SU-DHL-6 (cell line): ENCODE measurements around the gene NUTM2E.
"Not testable (repeated sequence)": the region's sequence is repeated elsewhere in the genome, so short reads cannot be mapped to it uniquely, and the experiment has no call there.

ENCODE experiments used
- H2AFZ ChIP-seq: fragments of 200-600 bp; sonication (generic); 2 replicates; pipeline ENCODE4 v1.6.1; 2014; ENCODE audit warnings: low read depth, mild to moderate bottlenecking, moderate library complexity, mixed read lengths, antibody characterized with exemption, low read length; ENCODE audit not compliant: severe bottlenecking
- H3F3A ChIP-seq: fragments of 200-600 bp; shearing (Covaris generic); 2 replicates; pipeline ENCODE4 v1.6.0; 2016; ENCODE audit warnings: antibody characterized with exemption, mild to moderate bottlenecking; ENCODE audit not compliant: insufficient read depth
- H3K27ac ChIP-seq: fragments of 200-600 bp; sonication (generic); 2 replicates; pipeline ENCODE4 v1.5.1; 2016; ENCODE audit warnings: low read depth, mild to moderate bottlenecking, low read length, moderate library complexity, mixed read lengths
- H3K27me3 ChIP-seq: fragments of 200-600 bp; sonication (generic), shearing (Covaris generic); 2 replicates; pipeline ENCODE4 v1.6.0; 2014; ENCODE audit warnings: mild to moderate bottlenecking, low read length
- H3K36me3 ChIP-seq: fragments of 200-600 bp; sonication (generic); 2 replicates; pipeline ENCODE4 v1.6.1; 2014; ENCODE audit warnings: mild to moderate bottlenecking, low read length, mixed read lengths
- H3K4me2 ChIP-seq: fragments of 300-600, 200-600 bp; shearing (Covaris generic), sonication (generic); 2 replicates; pipeline ENCODE4 v1.6.0; 2014; ENCODE audit warnings: low read length, low read depth, mild to moderate bottlenecking; ENCODE audit not compliant: poor library complexity, severe bottlenecking
- H3K4me3 ChIP-seq: fragments of 200-600 bp; sonication (generic); 2 replicates; pipeline ENCODE4 v1.5.1; 2014; ENCODE audit warnings: antibody characterized with exemption, low read length, mild to moderate bottlenecking, mixed read lengths; ENCODE audit not compliant: insufficient read depth, poor library complexity, severe bottlenecking
- H3K79me2 ChIP-seq: fragments of 200-600 bp; sonication (generic); 2 replicates; pipeline ENCODE4 v1.6.1; 2014; ENCODE audit warnings: mild to moderate bottlenecking, low read length, moderate library complexity; ENCODE audit not compliant: insufficient read depth
- H3K9ac ChIP-seq: fragments of 200-600 bp; sonication (generic); 2 replicates; pipeline ENCODE4 v1.7.0; 2014; ENCODE audit warnings: mild to moderate bottlenecking, low read length
- H3K9me2 ChIP-seq: fragments of 200-600 bp; sonication (generic); replicated peaks from 2 replicates; pipeline ENCODE4 v1.6.1; 2014; ENCODE audit warnings: low read length; ENCODE audit not compliant: insufficient read depth
- H3K9me3 ChIP-seq: fragments of 200-600 bp; sonication (generic); 2 replicates; pipeline ENCODE4 v1.6.1; 2014; ENCODE audit warnings: low read length, mixed read lengths; ENCODE audit not compliant: insufficient read depth
- H4K20me1 ChIP-seq: fragments of 200-600 bp; sonication (generic); 2 replicates; pipeline ENCODE4 v1.6.1; 2014; ENCODE audit warnings: low read depth, mild to moderate bottlenecking, antibody characterized with exemption, low read length, moderate library complexity, mixed read lengths

NUTM2E gene

GRCh38 chr10:79833833-79834232 lies 7.3 kb downstream of the NUTM2E start:
- not testable (repeated sequence) for H3K9ac ChIP-seq, H2AFZ ChIP-seq, H3K27me3 ChIP-seq, H3K36me3 ChIP-seq, H3K4me3 ChIP-seq, H3K9me3 ChIP-seq, H3K27ac ChIP-seq, H4K20me1 ChIP-seq, H3K4me2 ChIP-seq, H3F3A ChIP-seq, H3K79me2 ChIP-seq, H3K9me2 ChIP-seq

DNA sequence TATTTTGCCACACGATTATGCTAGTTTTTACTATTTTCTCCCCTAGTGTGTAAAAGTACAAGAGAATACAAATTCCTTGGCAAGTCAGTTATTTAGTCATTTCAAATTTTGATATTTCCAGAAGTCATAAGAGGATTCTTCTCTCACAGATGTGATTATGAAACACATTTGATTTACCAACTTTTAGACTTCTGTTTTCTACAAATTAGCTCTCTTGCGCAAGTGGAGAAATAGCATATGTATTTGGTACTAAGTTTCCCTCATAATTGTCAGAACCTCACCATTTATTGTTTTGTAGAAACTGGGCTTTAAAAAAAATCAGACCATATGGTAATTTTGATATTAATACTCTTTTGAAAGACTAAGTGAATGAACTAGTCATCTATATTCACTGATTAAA lies 9.4 kb downstream of the NUTM2E start:
- H4K20me1 ChIP-seq, H3K4me3 ChIP-seq, H3K9me3 ChIP-seq, H3K4me2 ChIP-seq, H3K36me3 ChIP-seq, H3K79me2 ChIP-seq, H3F3A ChIP-seq, H3K9me2 ChIP-seq, H2AFZ ChIP-seq, H3K9ac ChIP-seq, H3K27me3 ChIP-seq, H3K27ac ChIP-seq: not testable (repeated sequence)

GRCh38 chr10:79836891-79837290 lies 10.4 kb downstream of the NUTM2E start:
- not testable (repeated sequence) for H3K27me3 ChIP-seq, H3K27ac ChIP-seq, H3K36me3 ChIP-seq, H3K79me2 ChIP-seq, H3K9me3 ChIP-seq, H3K4me3 ChIP-seq, H4K20me1 ChIP-seq, H3K9ac ChIP-seq, H3F3A ChIP-seq, H2AFZ ChIP-seq, H3K9me2 ChIP-seq, H3K4me2 ChIP-seq

DNA sequence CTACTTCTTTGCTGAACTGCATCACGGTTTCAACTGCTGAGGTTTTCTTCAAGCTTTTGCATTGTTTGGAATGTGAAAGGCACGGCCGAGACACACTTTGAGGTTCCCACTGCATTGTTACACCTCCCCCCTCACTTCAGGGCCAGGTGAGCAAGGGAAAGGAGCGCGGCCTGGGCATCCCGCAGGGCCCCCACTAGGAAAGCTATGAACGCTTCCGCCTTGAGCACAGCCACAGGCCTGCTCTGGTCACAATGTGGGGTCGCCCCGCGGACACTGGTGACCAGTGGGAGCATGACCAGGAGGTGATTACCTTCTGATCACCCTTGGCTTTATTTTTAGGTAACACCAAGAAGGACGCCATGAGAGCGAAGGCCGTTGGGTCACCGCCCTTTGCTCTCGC lies 11.9 kb downstream of the NUTM2E start:
- H3K4me3 ChIP-seq, H3K9me3 ChIP-seq, H3F3A ChIP-seq, H3K27me3 ChIP-seq, H3K36me3 ChIP-seq, H3K9me2 ChIP-seq, H3K27ac ChIP-seq, H3K4me2 ChIP-seq, H2AFZ ChIP-seq, H3K79me2 ChIP-seq, H4K20me1 ChIP-seq, H3K9ac ChIP-seq: not testable (repeated sequence)

- H3F3A ChIP-seq, H2AFZ ChIP-seq, H3K79me2 ChIP-seq, H3K4me2 ChIP-seq, H4K20me1 ChIP-seq, H3K27me3 ChIP-seq, H3K36me3 ChIP-seq, H3K9me3 ChIP-seq, H3K9me2 ChIP-seq, H3K9ac ChIP-seq, H3K4me3 ChIP-seq, H3K27ac ChIP-seq: not testable (repeated sequence)
Measured at GRCh38 chr10:79853191-79853854, 26.8 kb downstream of the NUTM2E start.

DNA sequence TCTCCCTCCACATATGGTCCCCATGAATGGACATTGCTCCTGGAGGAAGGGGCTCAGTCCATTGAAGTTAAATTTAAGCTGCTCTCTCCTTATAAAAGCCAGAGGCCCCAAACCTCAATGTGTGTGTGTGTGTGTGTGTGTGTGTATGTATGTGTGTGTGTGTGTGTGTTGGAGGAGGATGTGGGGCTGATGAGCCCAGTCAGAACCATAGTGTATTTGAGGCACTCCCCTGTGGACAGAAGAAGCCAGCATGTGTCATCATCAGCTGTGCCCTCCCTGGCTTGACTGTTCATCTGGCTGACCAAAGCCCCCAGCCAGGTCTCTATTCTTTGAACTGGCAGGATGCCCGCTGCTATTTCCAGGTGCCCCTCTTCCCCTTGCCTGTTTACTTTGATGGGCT lies 35.7 kb downstream of the NUTM2E start:
- H3K4me3 ChIP-seq, H3K4me2 ChIP-seq, H3K79me2 ChIP-seq, H3K9me2 ChIP-seq, H3K36me3 ChIP-seq, H3K9ac ChIP-seq, H3K9me3 ChIP-seq, H2AFZ ChIP-seq, H4K20me1 ChIP-seq, H3K27ac ChIP-seq, H3F3A ChIP-seq, H3K27me3 ChIP-seq: not testable (repeated sequence)

- H4K20me1 ChIP-seq, H3K36me3 ChIP-seq, H3K4me3 ChIP-seq, H3K9me3 ChIP-seq, H3K79me2 ChIP-seq, H2AFZ ChIP-seq, H3K27ac ChIP-seq, H3F3A ChIP-seq, H3K4me2 ChIP-seq, H3K9me2 ChIP-seq, H3K27me3 ChIP-seq, H3K9ac ChIP-seq: not testable (repeated sequence)
Measured at GRCh38 chr10:79862803-79863202, 36.3 kb downstream of the NUTM2E start.

GRCh38 chr10:79866903-79867551 lies 40.5 kb downstream of the NUTM2E start:
- not testable (repeated sequence) for H2AFZ ChIP-seq, H3K36me3 ChIP-seq, H3K27ac ChIP-seq, H3K4me3 ChIP-seq, H3K27me3 ChIP-seq, H3K79me2 ChIP-seq, H3K4me2 ChIP-seq, H3K9me3 ChIP-seq, H3K9me2 ChIP-seq, H3F3A ChIP-seq, H3K9ac ChIP-seq, H4K20me1 ChIP-seq
